HG02852 (cell line): ENCODE measurements around the gene PARD3B.

Experiments used
- ATAC-seq: cut with Tn5 transposase; IDR thresholded peaks from one replicate; pipeline ENCODE4 v1.9.1; 2021; ENCODE audit warnings: mild to moderate bottlenecking, moderate library complexity; ENCODE audit not compliant: unreplicated experiment

The PARD3B gene

DNA sequence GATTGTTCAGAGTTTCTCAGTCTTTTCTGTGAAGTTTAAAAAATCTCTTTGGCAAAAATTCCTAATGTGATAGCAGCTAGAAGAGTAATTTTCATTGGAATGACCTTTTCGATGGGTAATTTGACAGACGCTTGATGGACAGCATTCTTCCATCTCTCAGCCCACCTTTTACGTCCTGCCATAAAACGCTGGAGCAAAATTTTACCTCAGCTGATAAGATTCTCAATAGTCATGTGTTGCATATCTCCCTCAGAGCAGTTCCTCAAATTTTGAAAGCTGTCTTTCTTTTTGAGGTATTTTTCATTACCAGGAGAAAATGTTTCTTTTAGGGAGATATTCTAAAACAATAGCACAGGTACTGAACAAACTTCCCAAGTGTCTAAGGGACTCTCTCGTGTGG is 441.4 kb downstream of the PARD3B start:
- no peak for ATAC-seq

DNA sequence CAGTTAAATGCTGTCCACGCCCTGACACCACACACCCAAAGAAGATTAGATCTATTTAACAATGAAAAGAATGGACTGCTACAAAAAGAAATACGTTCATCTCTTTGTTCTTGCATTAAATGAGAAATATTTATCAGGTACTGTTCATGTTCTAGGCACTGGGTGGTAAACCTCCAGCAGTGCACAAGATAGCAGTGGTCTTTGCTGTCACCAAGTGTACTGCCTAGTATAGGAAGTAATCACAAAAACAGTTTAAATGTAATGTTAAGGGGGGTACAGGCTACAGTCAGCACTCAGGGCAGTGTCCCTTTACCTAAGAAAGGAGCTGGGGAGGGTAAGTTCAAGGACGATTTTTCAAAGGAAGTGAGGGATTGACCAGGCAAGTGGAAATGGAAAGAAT is 443.6 kb downstream of the PARD3B start:
- no peak for ATAC-seq

DNA sequence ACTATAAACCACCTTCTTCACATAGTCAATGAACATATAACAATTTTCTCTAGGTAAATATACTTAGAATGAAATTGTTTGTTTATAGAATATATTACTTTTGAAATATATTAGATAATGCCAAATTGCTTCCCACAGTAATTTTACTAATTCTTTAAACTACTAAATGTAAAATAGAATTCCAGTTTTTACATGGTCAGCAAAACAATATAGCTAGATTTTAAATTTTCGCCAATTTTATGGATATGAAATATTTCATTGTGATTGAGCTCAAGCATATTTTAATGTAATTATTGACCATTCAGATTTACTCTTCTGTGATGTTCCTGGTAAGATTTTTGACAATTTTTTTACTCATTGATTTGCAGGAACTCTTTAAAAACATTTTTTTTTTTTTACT is 444.6 kb downstream of the PARD3B start:
- no peak for ATAC-seq

DNA sequence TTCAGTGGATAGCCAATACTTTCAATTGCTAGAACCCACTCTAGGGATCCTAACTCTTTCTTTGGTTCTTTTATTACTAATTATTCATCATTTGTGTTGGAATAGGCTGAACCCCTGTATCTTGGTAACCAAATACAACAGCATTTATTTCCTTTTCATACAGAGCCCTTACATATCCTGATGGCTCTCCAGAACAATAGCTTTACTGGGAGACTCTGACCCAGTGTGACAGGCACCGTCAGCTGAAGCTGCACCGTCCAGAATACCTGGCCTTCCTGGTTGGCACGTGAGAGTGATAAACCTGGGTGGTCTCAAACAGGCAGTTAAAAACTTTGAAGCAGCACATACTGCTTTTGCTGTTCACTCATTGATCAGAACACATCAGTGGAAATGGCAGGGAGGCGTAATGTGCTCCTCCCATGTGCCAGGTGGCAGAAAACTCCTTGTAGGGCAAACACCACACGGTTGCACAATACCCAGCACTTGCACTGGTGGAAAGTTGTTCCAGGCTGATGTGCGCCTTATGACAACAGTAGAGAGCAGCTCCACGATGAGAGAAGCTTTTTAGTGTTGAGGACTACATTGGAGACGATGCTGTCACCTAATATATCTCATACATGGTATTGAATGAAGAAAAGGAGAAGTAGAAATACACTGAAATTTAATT is 456.2 kb downstream of the PARD3B start:
- ATAC-seq, result no peak

DNA sequence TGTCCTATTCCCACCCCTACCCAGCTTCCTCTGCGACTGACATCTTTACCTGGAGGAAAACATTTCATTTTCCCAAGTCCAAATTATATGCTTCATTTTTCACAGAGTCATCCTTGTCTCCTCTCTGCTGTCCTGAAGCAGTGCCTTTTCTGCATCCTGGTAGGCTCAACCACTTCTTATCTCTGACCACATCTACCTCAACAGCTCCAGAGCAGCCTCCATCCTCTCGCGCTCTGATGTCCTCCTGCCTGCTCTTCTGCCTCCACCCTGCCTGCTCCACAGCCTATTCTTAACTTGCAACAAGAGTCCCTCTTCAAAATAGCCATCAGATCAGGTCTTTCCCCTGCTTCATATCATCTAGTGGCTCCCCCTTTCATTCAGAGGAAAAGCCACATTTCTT is 457.1 kb downstream of the PARD3B start:
- ATAC-seq, result no peak

DNA sequence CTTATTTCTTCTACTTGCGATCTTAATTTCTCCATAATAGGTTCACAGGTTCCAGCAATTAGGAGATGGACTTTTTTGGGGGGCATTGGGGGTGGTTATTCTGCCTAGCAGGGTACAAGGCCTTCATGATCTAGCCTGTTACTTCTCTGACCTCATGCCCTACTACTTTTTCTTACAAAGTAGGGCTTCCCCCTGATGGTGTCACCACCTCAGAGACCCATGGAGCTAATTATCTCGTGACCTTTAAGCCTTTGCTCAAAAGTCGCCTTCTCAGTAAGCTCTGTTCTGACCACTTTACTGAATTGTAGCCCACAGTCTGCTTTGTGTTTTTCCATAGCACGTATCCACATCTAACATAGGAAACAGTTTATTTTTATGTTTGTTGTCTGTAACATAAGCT is 458.0 kb downstream of the PARD3B start:
- no peak for ATAC-seq

- ATAC-seq, result no peak
These were observed 464.9 kb downstream of the PARD3B start for GRCh38 chr2:205010196-205010595.

- ATAC-seq, result no peak
These were observed 465.8 kb downstream of the PARD3B start for GRCh38 chr2:205011031-205011430.

- ATAC-seq, result no peak
These were observed 467.7 kb downstream of the PARD3B start for GRCh38 chr2:205012961-205013360.

DNA sequence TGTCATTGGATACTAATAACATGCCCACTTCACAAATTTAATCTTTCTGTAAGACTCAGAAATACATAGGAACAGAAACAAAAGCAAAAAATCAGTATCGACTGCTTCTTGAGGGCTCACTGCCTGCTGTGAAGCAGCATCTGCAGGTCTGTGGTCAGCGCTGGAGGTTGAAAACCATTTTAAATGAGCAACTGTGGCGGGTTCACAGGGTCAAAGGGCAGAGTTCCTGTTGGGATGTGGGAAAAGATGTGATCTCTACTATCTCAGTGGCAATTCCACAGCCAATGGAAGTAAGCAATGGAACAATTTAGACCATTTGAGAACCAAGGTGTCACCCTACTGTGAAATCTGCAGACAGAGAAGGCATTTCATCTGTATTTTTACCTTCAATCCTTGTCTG is 468.3 kb downstream of the PARD3B start:
- no peak for ATAC-seq

DNA sequence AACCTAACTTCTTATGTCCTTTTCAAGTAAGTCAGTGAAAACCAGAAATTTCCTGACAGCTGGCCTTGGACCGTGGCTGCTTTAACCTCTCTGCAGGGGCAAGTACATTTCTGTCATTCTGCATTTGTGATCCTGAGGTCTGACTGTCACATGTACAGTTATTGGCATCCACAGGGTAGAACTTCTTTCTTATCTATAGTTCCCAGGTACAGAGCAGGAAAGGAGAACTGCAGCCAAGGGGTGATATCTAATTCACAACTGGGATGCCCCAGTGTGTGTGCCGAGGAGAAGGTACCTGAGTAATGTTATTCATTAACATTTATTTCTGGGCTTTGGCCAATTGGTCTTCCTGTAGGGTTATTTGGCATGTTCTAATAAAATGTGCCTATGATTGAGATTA is 468.9 kb downstream of the PARD3B start:
- no peak for ATAC-seq

DNA sequence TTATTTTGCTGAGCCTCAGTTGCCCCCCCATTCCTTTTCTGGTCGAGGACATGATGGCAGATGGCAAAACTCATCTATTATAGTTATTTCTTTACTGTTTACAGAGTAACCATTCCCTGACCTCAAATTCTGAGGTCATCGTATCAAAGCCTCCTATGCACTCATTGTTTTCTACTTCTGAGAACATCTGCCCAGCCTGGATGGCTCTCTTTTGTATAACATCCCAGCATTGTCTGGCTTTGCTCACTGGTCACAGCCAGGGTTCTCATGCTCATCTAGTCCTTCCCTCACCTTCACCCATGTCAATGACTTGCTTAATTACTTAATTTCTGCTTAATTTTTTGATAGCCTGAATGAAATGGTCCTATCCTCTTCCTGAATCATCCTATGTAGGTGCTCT is 472.1 kb downstream of the PARD3B start:
- no peak for ATAC-seq

DNA sequence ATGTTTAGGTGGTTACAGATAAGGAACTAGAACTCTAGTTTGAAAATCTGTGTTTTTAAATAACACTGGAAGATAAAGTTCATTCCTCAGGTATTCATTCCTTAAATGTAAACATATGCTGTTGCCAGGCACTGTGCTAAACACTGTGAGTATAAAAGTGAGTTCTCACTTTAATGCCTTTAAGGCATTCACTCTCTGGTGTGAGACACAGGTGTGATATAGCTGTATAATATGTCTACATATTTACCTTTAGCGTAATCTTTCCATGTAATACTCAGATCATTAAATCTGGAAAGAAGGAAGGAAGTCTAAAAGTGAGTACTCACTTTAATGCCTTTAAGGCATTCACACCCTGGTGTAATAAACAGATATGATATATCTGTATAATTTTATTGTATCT is 472.6 kb downstream of the PARD3B start:
- no peak for ATAC-seq

- no peak for ATAC-seq
These were observed 475.4 kb downstream of the PARD3B start for GRCh38 chr2:205020673-205021072.

DNA sequence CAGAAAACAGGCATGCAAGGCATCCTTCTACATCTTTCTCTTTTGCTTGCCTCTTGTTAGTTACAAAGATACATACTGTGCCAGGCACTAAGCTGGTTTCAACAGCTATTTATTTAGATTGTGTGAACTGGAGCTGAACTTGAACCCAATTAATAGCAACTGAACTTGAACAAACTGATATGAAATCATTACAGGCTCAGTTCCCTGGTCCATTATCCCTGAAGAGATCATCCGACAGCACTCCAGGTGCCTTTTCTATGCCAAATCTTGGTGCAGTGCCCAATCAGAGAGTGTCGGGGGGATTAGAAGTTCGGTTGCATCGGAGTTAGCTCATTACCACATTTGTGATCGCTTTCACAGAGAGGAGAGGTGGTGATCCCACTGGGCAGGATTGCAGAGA is 477.6 kb downstream of the PARD3B start:
- ATAC-seq, result no peak

DNA sequence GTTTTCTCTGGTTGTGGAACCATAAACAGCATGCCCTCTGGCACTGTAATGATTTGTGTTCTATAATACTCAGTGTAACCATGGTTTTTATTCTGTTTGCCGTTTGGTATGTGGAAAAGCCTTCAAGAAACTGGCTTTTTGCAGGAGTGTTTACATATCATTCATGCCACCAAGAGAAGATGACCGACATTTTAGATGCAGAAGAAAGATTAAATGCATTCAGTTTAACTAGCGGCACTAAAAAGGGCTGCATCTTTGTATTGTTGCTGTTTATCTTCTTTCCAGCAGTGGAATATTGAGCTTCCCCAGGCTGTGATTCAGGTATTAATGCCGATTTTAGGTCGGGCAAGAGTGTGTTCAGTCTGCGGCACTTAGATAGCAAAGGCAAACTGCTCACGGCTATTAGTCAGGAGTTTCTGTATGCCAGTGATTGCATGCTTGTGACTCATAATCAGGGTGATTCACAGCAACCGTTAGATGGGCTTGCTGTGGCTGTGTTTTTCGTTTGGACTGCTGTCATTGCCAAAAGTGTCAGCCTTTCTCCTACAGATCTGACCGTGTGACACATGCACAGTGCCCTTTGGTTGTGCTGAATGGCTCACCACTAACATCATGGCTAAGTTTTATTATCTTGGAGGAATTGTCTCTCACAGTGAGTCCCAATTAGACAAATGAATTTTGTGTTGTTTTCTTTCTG is 479.7 kb downstream of the PARD3B start:
- no peak for ATAC-seq

DNA sequence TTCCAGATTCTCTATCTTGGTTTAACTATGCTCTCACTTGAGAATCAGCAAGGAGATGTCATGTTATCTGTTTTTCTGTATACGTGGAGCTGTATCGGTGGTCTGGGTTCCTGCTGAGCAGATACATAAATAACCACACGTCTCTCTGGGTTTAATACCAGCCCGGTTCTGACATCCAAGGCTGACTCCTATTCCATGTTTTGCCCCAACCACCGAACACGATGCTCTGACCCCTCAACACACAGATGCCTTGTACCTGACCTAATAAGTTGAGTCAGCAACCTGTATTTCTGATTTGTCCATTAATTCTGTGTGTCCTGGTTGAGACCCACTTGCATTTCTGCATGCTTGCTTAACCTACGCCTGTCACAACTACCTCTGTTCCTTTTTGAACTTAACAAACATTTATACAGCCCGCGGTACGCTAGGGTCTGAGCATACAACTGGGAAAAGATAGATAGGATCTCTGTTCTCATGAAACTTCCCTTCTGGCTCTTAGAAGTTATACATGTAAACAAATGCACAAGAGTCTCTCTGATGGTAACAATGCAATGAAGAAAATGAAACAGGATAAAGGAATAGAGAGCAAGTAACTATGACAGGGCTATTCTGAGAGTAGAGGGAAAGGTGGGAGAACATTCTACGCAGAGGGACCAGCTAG is 480.4 kb downstream of the PARD3B start:
- ATAC-seq, result no peak

DNA sequence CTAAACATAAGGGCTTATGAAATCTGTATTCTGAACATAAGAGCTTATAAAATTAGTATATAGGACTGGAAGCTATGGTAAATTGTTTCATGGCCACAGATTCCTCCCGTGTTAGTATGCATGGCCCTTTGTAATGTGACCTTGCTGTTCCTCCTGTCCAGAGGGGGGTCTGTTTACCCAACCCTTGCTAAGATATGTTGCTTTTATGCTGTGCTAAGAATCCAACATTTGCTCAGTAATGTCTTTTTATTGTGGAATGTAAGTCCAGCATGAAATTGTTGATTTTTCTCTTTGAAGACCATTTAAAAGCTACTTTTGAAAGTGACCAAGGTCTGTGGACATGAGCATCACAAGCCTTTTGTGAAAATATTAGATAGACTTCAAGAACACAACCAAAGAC is 485.4 kb downstream of the PARD3B start:
- ATAC-seq, result no peak

GRCh38 chr2:205032093-205032551 is 486.8 kb downstream of the PARD3B start:
- ATAC-seq, result no peak

DNA sequence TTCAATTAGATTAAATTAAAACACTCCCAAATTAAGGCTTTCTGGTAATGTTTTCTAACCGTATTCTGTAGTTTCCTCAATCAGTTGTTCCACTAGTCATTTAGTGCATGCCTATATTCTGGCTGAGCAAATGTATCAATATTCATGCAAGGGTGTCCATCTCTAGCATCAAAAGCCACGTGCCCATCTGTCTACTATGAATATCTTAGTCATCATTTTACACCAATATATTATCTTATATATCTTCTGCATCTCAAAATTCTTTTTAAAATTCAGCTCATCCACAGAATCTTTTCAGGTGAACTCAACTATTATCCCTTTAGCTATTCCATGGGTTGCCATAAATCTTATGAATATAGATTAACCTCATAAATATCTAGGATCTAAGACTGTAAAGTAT is 488.2 kb downstream of the PARD3B start:
- no peak for ATAC-seq

DNA sequence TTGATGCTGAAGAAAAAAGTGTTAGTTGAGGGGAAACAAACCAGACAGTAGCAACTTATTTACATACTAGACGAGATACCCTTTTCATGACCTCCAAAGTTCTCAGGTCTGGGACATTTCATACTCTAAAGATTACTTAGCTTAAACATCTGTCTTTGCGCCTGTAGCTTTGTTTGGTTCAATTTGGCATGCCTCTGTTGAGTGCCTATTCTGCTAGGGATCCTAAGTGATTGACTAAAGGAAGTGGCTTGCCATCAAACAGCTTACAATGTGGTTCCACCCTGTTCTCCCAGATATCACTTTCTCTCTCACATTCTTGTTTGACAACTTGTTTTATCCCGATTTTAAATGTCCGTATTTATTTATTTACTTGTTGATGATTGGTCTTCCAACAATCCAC is 488.8 kb downstream of the PARD3B start:
- ATAC-seq, result no peak

DNA sequence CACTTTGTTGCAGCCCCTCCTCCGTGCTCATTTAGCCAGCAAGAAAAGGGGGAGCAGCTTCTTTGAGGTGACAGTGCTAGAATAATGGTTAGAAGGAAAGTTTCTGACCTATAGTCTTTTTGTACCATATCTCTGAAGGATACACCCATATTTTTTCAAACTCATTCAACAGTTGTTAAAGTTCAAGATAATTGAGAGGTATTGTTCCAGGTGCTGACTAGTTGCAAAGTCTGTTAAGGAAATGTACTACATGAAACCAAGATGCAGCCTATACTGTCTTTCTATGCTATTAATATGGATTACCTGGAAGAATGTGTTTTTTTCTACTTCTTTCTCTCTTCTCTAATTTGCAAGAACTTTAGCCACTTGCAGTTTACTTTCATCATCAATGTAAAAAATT is 495.0 kb downstream of the PARD3B start:
- no peak for ATAC-seq
